ENCODE results near the gene UBAC1. TPM values are rescaled to one million over a fixed set of nuclear protein-coding genes. Genes with fewer than 3 reads are reported as not detected.

Gene UBAC1
- polyA plus RNA-seq, 1 donor from 2014 or later: 92.3 TPM

DNA sequence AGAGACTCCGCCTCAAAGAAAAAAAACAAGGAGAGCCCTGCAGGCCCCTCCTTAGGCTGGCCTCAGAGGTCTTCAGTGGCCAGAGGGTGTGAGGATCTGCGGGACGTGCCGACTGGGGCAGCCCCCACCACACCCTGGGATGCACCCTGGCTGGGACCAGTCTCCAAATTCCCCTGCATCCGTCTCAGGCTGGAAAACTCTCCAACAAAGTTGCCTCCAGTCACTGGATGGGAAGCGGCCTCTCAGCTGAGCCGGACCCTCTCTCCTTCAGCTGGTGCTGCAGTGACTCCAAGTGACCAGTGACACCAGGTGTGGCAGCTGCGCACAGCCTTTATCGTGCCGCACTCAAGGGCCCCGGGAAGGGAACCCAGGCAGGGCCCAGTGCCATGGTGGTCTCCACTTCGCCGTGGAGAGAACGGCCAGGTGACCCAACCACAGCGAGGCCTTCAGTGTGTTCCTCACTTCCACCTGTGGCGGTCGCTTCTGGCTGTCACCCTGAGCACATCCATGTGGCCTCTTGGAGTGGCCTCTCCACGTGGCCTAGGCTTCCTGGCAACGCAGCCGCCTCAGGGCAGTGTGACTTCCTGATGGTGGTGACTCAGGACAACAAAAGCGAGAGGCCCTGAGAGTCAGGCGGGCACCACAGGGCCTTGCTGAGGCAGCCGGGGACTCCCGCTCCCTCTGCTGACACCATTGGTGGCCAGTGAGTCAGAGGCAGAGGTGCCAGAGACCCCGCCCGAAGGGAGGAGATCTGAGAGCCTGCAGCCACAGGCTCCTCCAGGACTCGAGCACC, 34.6 kb downstream of the UBAC1 start:
- TF ChIP-seq EP300 (conservative IDR thresholded peaks at IDR 0.05; ENCODE audit: poor library complexity, severe bottlenecking) (no peak), MXI1 (conservative IDR thresholded peaks at IDR 0.05; ENCODE audit: poor library complexity, severe bottlenecking) (no peak), SMC3 (conservative IDR thresholded peaks at IDR 0.05; ENCODE audit: poor library complexity) (no peak), RAD21 (conservative IDR thresholded peaks at IDR 0.05) (no peak), TAF1 (IDR thresholded peaks at IDR 0.05; ENCODE audit: low read depth) (no peak), EZH2 (IDR thresholded peaks at IDR 0.05; ENCODE audit: borderline replicate concordance, insufficient read depth, low read length, poor library complexity, severe bottlenecking) (no peak), POLR2AphosphoS5 (IDR thresholded peaks at IDR 0.05) (no peak), CTCF (IDR thresholded peaks at IDR 0.05; ENCODE audit: poor library complexity, severe bottlenecking) (no peak)
- TF ChIP-seq, protein P1, sequence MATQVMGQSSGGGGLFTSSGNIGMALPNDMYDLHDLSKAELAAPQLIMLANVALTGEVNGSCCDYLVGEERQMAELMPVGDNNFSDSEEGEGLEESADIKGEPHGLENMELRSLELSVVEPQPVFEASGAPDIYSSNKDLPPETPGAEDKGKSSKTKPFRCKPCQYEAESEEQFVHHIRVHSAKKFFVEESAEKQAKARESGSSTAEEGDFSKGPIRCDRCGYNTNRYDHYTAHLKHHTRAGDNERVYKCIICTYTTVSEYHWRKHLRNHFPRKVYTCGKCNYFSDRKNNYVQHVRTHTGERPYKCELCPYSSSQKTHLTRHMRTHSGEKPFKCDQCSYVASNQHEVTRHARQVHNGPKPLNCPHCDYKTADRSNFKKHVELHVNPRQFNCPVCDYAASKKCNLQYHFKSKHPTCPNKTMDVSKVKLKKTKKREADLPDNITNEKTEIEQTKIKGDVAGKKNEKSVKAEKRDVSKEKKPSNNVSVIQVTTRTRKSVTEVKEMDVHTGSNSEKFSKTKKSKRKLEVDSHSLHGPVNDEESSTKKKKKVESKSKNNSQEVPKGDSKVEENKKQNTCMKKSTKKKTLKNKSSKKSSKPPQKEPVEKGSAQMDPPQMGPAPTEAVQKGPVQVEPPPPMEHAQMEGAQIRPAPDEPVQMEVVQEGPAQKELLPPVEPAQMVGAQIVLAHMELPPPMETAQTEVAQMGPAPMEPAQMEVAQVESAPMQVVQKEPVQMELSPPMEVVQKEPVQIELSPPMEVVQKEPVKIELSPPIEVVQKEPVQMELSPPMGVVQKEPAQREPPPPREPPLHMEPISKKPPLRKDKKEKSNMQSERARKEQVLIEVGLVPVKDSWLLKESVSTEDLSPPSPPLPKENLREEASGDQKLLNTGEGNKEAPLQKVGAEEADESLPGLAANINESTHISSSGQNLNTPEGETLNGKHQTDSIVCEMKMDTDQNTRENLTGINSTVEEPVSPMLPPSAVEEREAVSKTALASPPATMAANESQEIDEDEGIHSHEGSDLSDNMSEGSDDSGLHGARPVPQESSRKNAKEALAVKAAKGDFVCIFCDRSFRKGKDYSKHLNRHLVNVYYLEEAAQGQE (IDR thresholded peaks at IDR 0.05; ENCODE audit: borderline replicate concordance): no peak
- no peaks in the 10 kb centered on the region for H3K36me3 ChIP-seq (ENCODE audit: insufficient read depth, low read length)
- H4K20me1 ChIP-seq (ENCODE audit: insufficient read depth): no peaks in the 10 kb centered on the region
- H3K9me3 ChIP-seq (ENCODE audit: low read length): no peaks in the 10 kb centered on the region
- H3K4me3 ChIP-seq (ENCODE audit: low read length): no peak overlapping the region
- H2AFZ ChIP-seq (ENCODE audit: low read depth, low read length): no peak overlapping the region
- no peaks in the 10 kb centered on the region for H3K27me3 ChIP-seq (ENCODE audit: insufficient read depth, low read depth, low read length)
- H3K79me2 ChIP-seq (replicated peaks; ENCODE audit: insufficient read depth, low read length): no peaks in the 10 kb centered on the region
- H3K9me2 ChIP-seq (ENCODE audit: insufficient read depth, low read length): no peaks in the 10 kb centered on the region
- H3K9ac ChIP-seq (ENCODE audit: low read length): no peak overlapping the region
- H3K27ac ChIP-seq (ENCODE audit: low read length): no peak overlapping the region
- no peak overlapping the region for H3K4me2 ChIP-seq (ENCODE audit: low read length)
- no peaks in the 10 kb centered on the region for H3F3A ChIP-seq (ENCODE audit: insufficient read depth, low read length, poor library complexity, severe bottlenecking)

DNA sequence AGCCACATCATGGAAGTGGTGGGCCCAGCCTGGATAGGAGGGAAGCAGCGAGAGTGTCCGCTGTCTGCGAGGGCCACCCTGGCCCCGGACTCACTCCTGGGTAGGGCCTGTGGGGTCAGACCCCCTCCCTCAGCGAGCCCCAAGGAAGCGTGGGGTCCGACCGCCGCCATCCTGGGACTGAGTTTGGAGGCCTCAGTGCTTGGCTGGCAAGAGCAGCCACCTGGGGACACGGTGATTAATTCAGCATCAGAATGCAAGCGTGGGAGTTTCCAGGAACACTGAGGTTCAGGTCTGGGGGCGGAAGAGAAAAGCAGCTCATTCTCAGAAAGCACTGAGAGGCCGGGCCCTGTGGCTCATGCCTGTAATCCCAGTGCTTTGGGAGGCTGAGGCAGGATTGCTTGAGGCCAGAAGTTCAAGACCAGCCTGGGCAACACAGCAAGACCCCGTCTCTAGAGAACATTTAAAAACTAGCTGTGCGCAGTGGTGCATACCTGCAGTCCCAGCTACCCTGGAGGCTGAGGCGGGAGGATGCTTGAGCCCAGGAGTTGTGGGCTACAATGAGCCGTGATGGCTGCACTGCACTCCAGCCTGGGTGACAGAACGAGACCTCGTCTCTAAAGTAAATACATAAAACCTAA, 35.6 kb downstream of the UBAC1 start:
- no peak overlapping the region for H3K9ac ChIP-seq (ENCODE audit: low read length)
- no peaks in the 10 kb centered on the region for H3K36me3 ChIP-seq (ENCODE audit: insufficient read depth, low read length)
- no peaks in the 10 kb centered on the region for H3K9me2 ChIP-seq (ENCODE audit: insufficient read depth, low read length)
- no peaks in the 10 kb centered on the region for H3K27me3 ChIP-seq (ENCODE audit: insufficient read depth, low read depth, low read length)
- no peak overlapping the region for H3K4me3 ChIP-seq (ENCODE audit: low read length)
- H3K9me3 ChIP-seq (ENCODE audit: low read length): no peaks in the 10 kb centered on the region
- no peaks in the 10 kb centered on the region for H4K20me1 ChIP-seq (ENCODE audit: insufficient read depth)
- no peaks in the 10 kb centered on the region for H3F3A ChIP-seq (ENCODE audit: insufficient read depth, low read length, poor library complexity, severe bottlenecking)
- H3K79me2 ChIP-seq (replicated peaks; ENCODE audit: insufficient read depth, low read length): no peaks in the 10 kb centered on the region
- TF ChIP-seq CTCF (IDR thresholded peaks at IDR 0.05; ENCODE audit: poor library complexity, severe bottlenecking): no peak
- no peak overlapping the region for H3K27ac ChIP-seq (ENCODE audit: low read length)
- no peak overlapping the region for H3K4me2 ChIP-seq (ENCODE audit: low read length)
- no peak overlapping the region for H2AFZ ChIP-seq (ENCODE audit: low read depth, low read length)
